WTC11 (cell line): ENCODE results near the gene PTPRG. TPM values are rescaled to one million over a fixed set of nuclear protein-coding genes. Genes with fewer than 3 reads are reported as not detected.
A peak's percentile ranks its signal among the peaks of the same experiment; 100 is the strongest.

Experiments
- ATAC-seq: fragments of 200-7000 bp; cut with Tn5 transposase; 2 replicates; pipeline ENCODE4 v1.10.0; 2021; ENCODE audit warnings: mild to moderate bottlenecking, moderate library complexity
- CTCF ChIA-PET: fragments of 300-600 bp; sonication (Branson Sonifier 250); formaldehyde crosslinking; loops from one replicate; lab custom pipeline; 2021; ENCODE audit warnings: antibody characterized with exemption; lab: Charles Lee
- POLR2A ChIA-PET: fragments of 350-600 bp; sonication (Branson Sonifier 250); formaldehyde crosslinking; loops from one replicate; lab custom pipeline; 2021; ENCODE audit warnings: antibody characterized with exemption; lab: Charles Lee
- DNase-seq: peaks from one replicate; pipeline ENCODE4 v3.0.0; 2021; ENCODE audit warnings: low spot score
- H3K27ac Mint-ChIP-seq: 2 replicates; pipeline ENCODE4 v1.8.0; 2021; ENCODE audit warnings: mixed read lengths
- H3K27me3 Mint-ChIP-seq: 2 replicates; pipeline ENCODE4 v1.8.0; 2021; ENCODE audit warnings: low read depth, mild to moderate bottlenecking, moderate library complexity, mixed read lengths
- H3K36me3 Mint-ChIP-seq: 2 replicates; pipeline ENCODE4 v1.8.0; 2021; ENCODE audit warnings: mixed read lengths
- H3K4me1 Mint-ChIP-seq: 2 replicates; pipeline ENCODE4 v1.8.0; 2022; ENCODE audit warnings: mixed read lengths
- H3K4me3 Mint-ChIP-seq: 2 replicates; pipeline ENCODE4 v1.8.0; 2021; ENCODE audit warnings: mild to moderate bottlenecking, moderate library complexity, mixed read lengths
- H3K9me3 Mint-ChIP-seq: 2 replicates; pipeline ENCODE4 v1.8.0; 2021; ENCODE audit warnings: mixed read lengths
- CREM ChIP-seq: sonication (generic); formaldehyde crosslinking; IDR thresholded peaks from 2 replicates; pipeline ENCODE4 v1.8.1; 2022; ENCODE audit warnings: mild to moderate bottlenecking, missing genetic modification reagents, moderate library complexity
- GABPB1 ChIP-seq: sonication (generic); formaldehyde crosslinking; IDR thresholded peaks from 2 replicates; pipeline ENCODE4 v1.8.1; 2023; ENCODE audit warnings: mild to moderate bottlenecking, missing genetic modification reagents
- IRF2 ChIP-seq: sonication (generic); formaldehyde crosslinking; IDR thresholded peaks from 2 replicates; pipeline ENCODE4 v1.8.0; 2022; ENCODE audit warnings: low read depth, missing genetic modification reagents, borderline replicate concordance
- OVOL2 ChIP-seq: fragments of 250-450 bp; sonication (Bioruptor Pico); IDR thresholded peaks from 2 replicates; pipeline ENCODE4 v1.9.0; 2021; ENCODE audit warnings: mild to moderate bottlenecking, borderline replicate concordance
- SP1 ChIP-seq: sonication (generic); formaldehyde crosslinking; conservative IDR thresholded peaks from 2 replicates; pipeline ENCODE4 v1.8.1; 2022; ENCODE audit warnings: missing genetic modification reagents
- ZNF232 ChIP-seq: sonication (generic); formaldehyde crosslinking; IDR thresholded peaks from 2 replicates; pipeline ENCODE4 v1.8.0; 2022; ENCODE audit warnings: mild to moderate bottlenecking, missing genetic modification reagents
- total RNA-seq: library from RNA; stranded (reverse); gene quantifications from 3 replicates; pipeline ENCODE4 v1.2.3, GENCODE V29; 2021
- TF ChIP-seq, protein P1 (sequence below): fragments of 200-600 bp; IDR thresholded peaks from 2 replicates; pipeline ENCODE4 v1.8.0; 2022; ENCODE audit warnings: antibody characterized with exemption
- TF ChIP-seq, protein P2 (sequence below): fragments of 250-450 bp; sonication (Bioruptor Pico); IDR thresholded peaks from 2 replicates; pipeline ENCODE4 v1.9.0; 2021; ENCODE audit warnings: moderate library complexity, mild to moderate bottlenecking, inconsistent platforms, borderline replicate concordance
- TF ChIP-seq, protein P3 (sequence below): sonication (generic); formaldehyde crosslinking; IDR thresholded peaks from 2 replicates; pipeline ENCODE4 v1.8.1; 2022; ENCODE audit warnings: mild to moderate bottlenecking, moderate library complexity, missing genetic modification reagents
- TF ChIP-seq, protein P4 (sequence below): fragments of 250-450 bp; sonication (Bioruptor Pico); IDR thresholded peaks from 2 replicates; pipeline ENCODE4 v2.1.2; 2022; ENCODE audit warnings: mild to moderate bottlenecking, moderate library complexity
- TF ChIP-seq, protein P5 (sequence below): fragments of 250-450 bp; sonication (Bioruptor Pico); IDR thresholded peaks from 2 replicates; pipeline ENCODE4 v1.9.0; 2021; ENCODE audit warnings: mild to moderate bottlenecking
- TF ChIP-seq, protein P6 (sequence below): sonication (generic); formaldehyde crosslinking; IDR thresholded peaks from 2 replicates; pipeline ENCODE4 v1.8.1; 2022; ENCODE audit warnings: low read depth, mild to moderate bottlenecking, moderate library complexity, missing genetic modification reagents, borderline replicate concordance

PTPRG gene
- total RNA-seq, 1 experiment from 2014 or later, result 106 TPM

DNA sequence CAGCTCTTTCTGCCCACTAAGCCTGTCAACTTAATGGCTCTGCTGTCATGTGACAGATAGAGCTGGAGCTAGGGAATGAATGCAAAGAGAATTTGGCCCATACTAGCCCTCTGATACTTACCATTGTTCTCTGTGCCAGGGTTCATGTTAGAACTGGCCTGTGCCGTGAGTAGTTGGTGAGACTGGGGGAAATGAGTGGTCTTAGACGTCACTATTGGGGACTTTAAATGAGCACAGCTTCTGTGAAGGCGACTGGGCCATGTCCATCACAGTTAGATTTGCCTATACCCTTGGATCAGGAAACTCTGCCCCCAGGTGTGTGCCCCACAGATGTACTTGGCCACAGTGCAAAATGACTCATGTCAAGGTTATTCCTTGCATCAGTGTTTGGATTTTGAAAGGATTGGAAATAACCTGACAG, 124.9 kb downstream of the PTPRG start:
- Mint-ChIP-seq H3K36me3 (peaks cover 3% of the 10 kb centered on the region; the same call in 1 of the 2 replicates), H3K9me3 (no peaks in the 10 kb centered on the region), H3K27me3 (no peaks in the 10 kb centered on the region)
- DNase-seq, result no peak
- ChIA-PET CTCF (interaction anchor here (0.9 to 1.5 kb wide), 2 partner anchors 19 to 122 kb away, joined by 3 to 4 read pairs; no protein-coding TSS in a partner anchor), POLR2A (interaction anchor here (0.6 kb wide), 1 partner anchor 184 kb away, joined by 5 read pairs; no protein-coding TSS in a partner anchor)
- TF ChIP-seq, protein P1, sequence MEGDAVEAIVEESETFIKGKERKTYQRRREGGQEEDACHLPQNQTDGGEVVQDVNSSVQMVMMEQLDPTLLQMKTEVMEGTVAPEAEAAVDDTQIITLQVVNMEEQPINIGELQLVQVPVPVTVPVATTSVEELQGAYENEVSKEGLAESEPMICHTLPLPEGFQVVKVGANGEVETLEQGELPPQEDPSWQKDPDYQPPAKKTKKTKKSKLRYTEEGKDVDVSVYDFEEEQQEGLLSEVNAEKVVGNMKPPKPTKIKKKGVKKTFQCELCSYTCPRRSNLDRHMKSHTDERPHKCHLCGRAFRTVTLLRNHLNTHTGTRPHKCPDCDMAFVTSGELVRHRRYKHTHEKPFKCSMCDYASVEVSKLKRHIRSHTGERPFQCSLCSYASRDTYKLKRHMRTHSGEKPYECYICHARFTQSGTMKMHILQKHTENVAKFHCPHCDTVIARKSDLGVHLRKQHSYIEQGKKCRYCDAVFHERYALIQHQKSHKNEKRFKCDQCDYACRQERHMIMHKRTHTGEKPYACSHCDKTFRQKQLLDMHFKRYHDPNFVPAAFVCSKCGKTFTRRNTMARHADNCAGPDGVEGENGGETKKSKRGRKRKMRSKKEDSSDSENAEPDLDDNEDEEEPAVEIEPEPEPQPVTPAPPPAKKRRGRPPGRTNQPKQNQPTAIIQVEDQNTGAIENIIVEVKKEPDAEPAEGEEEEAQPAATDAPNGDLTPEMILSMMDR, result no peak
- TF ChIP-seq GABPB1 (CRISPR knock-in tag), result 0 out of 2 replicates have a peak, but pooled peaks have one; percentile 20
- TF ChIP-seq, all 79 proteins: peak for 1
- H3K27ac Mint-ChIP-seq, result no peak overlapping the region
- no peak overlapping the region for H3K4me3 Mint-ChIP-seq
- H3K4me1 Mint-ChIP-seq, result peaks cover 95% of the 10 kb centered on the region
- no peak for ATAC-seq

DNA sequence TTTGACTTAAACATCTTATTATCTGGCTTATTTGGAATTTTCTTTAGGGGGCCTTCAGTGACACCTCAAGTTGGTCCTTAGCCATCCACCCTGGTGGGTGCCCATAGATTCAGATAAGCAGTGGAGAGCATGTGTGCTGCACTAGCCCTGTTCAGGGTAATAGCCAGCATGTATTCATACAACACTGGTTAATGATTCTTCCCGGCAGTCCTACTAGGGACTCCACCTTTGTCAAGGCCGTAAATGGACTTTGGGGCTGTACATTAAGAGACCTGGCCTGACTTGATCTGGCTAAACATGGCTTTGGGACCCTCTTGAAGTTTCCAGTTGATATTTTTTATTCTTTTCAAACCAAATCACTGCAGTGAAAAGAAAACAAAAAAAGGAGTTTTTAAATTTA, 125.8 kb downstream of the PTPRG start:
- CTCF ChIA-PET, result interaction anchor here (1.1 kb wide), 1 partner anchor 10 kb away, joined by 3 read pairs; no protein-coding TSS in a partner anchor
- Mint-ChIP-seq H3K4me3 (peak overlapping the region; percentile 48), H3K4me1 (peaks cover 97% of the 10 kb centered on the region), H3K9me3 (no peaks in the 10 kb centered on the region), H3K36me3 (peaks cover 5% of the 10 kb centered on the region; the same call in 1 of the 2 replicates), H3K27me3 (no peaks in the 10 kb centered on the region), H3K27ac (peak overlapping the region; percentile 49; the same call in 1 of the 2 replicates)
- POLR2A ChIA-PET, result no interaction called here
- TF ChIP-seq CREM (CRISPR knock-in tag), result no peak
- no peak for TF ChIP-seq ZNF232 (CRISPR knock-in tag)
- TF ChIP-seq, protein P2, sequence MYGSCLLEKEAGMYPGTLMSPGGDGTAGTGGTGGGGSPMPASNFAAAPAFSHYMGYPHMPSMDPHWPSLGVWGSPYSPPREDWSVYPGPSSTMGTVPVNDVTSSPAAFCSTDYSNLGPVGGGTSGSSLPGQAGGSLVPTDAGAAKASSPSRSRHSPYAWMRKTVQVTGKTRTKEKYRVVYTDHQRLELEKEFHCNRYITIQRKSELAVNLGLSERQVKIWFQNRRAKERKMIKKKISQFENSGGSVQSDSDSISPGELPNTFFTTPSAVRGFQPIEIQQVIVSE, result no peak
- TF ChIP-seq, protein P3, sequence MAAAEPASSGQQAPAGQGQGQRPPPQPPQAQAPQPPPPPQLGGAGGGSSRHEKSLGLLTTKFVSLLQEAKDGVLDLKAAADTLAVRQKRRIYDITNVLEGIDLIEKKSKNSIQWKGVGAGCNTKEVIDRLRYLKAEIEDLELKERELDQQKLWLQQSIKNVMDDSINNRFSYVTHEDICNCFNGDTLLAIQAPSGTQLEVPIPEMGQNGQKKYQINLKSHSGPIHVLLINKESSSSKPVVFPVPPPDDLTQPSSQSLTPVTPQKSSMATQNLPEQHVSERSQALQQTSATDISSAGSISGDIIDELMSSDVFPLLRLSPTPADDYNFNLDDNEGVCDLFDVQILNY (CRISPR knock-in tag), result no peak
- TF ChIP-seq OVOL2 (CRISPR knock-in tag), result no peak
- TF ChIP-seq, protein P4, sequence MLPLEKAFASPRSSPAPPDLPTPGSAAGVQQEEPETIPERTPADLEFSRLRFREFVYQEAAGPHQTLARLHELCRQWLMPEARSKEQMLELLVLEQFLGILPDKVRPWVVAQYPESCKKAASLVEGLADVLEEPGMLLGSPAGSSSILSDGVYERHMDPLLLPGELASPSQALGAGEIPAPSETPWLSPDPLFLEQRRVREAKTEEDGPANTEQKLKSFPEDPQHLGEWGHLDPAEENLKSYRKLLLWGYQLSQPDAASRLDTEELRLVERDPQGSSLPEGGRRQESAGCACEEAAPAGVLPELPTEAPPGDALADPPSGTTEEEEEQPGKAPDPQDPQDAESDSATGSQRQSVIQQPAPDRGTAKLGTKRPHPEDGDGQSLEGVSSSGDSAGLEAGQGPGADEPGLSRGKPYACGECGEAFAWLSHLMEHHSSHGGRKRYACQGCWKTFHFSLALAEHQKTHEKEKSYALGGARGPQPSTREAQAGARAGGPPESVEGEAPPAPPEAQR (CRISPR knock-in tag), result no peak
- TF ChIP-seq IRF2 (CRISPR knock-in tag), result no peak
- TF ChIP-seq, protein P5, sequence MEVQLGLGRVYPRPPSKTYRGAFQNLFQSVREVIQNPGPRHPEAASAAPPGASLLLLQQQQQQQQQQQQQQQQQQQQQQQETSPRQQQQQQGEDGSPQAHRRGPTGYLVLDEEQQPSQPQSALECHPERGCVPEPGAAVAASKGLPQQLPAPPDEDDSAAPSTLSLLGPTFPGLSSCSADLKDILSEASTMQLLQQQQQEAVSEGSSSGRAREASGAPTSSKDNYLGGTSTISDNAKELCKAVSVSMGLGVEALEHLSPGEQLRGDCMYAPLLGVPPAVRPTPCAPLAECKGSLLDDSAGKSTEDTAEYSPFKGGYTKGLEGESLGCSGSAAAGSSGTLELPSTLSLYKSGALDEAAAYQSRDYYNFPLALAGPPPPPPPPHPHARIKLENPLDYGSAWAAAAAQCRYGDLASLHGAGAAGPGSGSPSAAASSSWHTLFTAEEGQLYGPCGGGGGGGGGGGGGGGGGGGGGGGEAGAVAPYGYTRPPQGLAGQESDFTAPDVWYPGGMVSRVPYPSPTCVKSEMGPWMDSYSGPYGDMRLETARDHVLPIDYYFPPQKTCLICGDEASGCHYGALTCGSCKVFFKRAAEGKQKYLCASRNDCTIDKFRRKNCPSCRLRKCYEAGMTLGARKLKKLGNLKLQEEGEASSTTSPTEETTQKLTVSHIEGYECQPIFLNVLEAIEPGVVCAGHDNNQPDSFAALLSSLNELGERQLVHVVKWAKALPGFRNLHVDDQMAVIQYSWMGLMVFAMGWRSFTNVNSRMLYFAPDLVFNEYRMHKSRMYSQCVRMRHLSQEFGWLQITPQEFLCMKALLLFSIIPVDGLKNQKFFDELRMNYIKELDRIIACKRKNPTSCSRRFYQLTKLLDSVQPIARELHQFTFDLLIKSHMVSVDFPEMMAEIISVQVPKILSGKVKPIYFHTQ (CRISPR knock-in tag), result no peak
- TF ChIP-seq, protein P6, sequence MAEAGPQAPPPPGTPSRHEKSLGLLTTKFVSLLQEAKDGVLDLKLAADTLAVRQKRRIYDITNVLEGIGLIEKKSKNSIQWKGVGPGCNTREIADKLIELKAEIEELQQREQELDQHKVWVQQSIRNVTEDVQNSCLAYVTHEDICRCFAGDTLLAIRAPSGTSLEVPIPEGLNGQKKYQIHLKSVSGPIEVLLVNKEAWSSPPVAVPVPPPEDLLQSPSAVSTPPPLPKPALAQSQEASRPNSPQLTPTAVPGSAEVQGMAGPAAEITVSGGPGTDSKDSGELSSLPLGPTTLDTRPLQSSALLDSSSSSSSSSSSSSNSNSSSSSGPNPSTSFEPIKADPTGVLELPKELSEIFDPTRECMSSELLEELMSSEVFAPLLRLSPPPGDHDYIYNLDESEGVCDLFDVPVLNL (CRISPR knock-in tag), result no peak
- no peak for TF ChIP-seq SP1 (CRISPR knock-in tag)
- ATAC-seq, result no peak
- no peak for DNase-seq
